Activated CD8-positive, alpha-beta memory T cell treated with anti-CD3 and anti-CD28 coated beads, Interleukin-2, amount 50 U/mL, for 1 hour (primary cell): ENCODE measurements around the gene SAMD4A.

Source experiments
- DNase-seq: peaks from one replicate; pipeline ENCODE4 v3.0.0-alpha.2; 2020; ENCODE audit errors: extremely low read depth

SAMD4A gene

GRCh38 chr14:54703724-54704123, 136.8 kb downstream of the SAMD4A start:
- no peak for DNase-seq

GRCh38 chr14:54704768-54705167, 137.8 kb downstream of the SAMD4A start:
- DNase-seq = no peak

- DNase-seq = no peak
Measured at GRCh38 chr14:54706769-54707168, 139.8 kb downstream of the SAMD4A start.

- DNase-seq = no peak
Measured at GRCh38 chr14:54708161-54708560, 141.2 kb downstream of the SAMD4A start.

- DNase-seq = no peak
Measured at GRCh38 chr14:54708982-54709381, 142.1 kb downstream of the SAMD4A start.

GRCh38 chr14:54709444-54709843, 142.5 kb downstream of the SAMD4A start:
- no peak for DNase-seq

GRCh38 chr14:54709867-54710266, 142.9 kb downstream of the SAMD4A start:
- DNase-seq = no peak

GRCh38 chr14:54711312-54711711, 144.4 kb downstream of the SAMD4A start:
- no peak for DNase-seq

- DNase-seq = no peak
Measured at GRCh38 chr14:54711812-54712464, 145.0 kb downstream of the SAMD4A start.

- DNase-seq = no peak
Measured at GRCh38 chr14:54712465-54713200, 145.7 kb downstream of the SAMD4A start.

- no peak for DNase-seq
Measured at GRCh38 chr14:54713379-54713778, 146.5 kb downstream of the SAMD4A start.

- DNase-seq = no peak
Measured at GRCh38 chr14:54715239-54715638, 148.3 kb downstream of the SAMD4A start.

GRCh38 chr14:54715811-54716210, 148.9 kb downstream of the SAMD4A start:
- DNase-seq = no peak

GRCh38 chr14:54716862-54717261, 149.9 kb downstream of the SAMD4A start:
- no peak for DNase-seq

GRCh38 chr14:54718046-54718445, 151.1 kb downstream of the SAMD4A start:
- DNase-seq = no peak

GRCh38 chr14:54719406-54719805, 152.5 kb downstream of the SAMD4A start:
- DNase-seq = no peak

GRCh38 chr14:54722791-54723432, 156.0 kb downstream of the SAMD4A start:
- no peak for DNase-seq

- DNase-seq = no peak
Measured at GRCh38 chr14:54724123-54724522, 157.2 kb downstream of the SAMD4A start.

GRCh38 chr14:54724676-54725325, 157.9 kb downstream of the SAMD4A start:
- DNase-seq = no peak

- DNase-seq = no peak
Measured at GRCh38 chr14:54725998-54726397, 159.1 kb downstream of the SAMD4A start.

GRCh38 chr14:54727929-54728328, 161.0 kb downstream of the SAMD4A start:
- no peak for DNase-seq

- no peak for DNase-seq
Measured at GRCh38 chr14:54728700-54729527, 162.0 kb downstream of the SAMD4A start.
